ENCODE data around the gene MAP1B. TPM values are rescaled to one million over a fixed set of nuclear protein-coding genes. Genes with fewer than 3 reads are reported as not detected.

Gene MAP1B
- total and polyA plus RNA-seq, 2 of the 4 experiments (the other 2 are of a cell fraction) = 41.1 to 183 TPM

DNA sequence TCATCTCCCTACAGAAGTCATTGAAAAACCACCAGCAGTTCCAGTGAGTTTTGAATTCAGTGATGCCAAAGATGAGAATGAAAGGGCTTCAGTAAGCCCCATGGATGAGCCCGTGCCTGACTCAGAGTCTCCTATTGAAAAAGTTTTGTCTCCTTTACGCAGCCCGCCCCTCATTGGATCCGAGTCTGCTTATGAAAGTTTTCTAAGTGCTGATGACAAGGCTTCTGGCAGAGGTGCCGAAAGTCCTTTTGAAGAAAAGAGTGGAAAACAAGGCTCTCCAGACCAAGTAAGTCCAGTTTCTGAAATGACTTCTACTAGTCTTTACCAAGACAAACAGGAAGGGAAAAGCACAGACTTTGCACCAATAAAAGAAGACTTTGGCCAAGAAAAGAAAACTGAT is 90.1 kb downstream of the MAP1B start:
- H3K14ac ChIP-seq (replicated peaks; ENCODE audit: low read depth, low read length) = no peak overlapping the region
- no peak overlapping the region for H2AK9ac ChIP-seq (replicated peaks; ENCODE audit: low read depth, low read length, poor library complexity)
- 0 out of 2 replicates have a peak, but pooled peaks cover 12% of the 10 kb centered on the region for H4K20me1 ChIP-seq (ENCODE audit: insufficient read depth, low read length)
- H3K4ac ChIP-seq (ENCODE audit: low read depth, low read length) = no peak overlapping the region
- no TSS peak for BruUV-seq (replicated peaks)
- dilution Hi-C loops (cut with HindIII; ENCODE audit: low sequenced_read_pairs, unreplicated experiment) = no loop called here
- H3K27ac ChIP-seq (ENCODE audit: insufficient read depth, low read length) = no peak overlapping the region
- no peak overlapping the region for H2BK120ac ChIP-seq (ENCODE audit: low read depth, low read length)
- no peak overlapping the region for H3K56ac ChIP-seq (ENCODE audit: extremely low read depth, insufficient read depth, low read length)
- TF ChIP-seq MAZ (IDR thresholded peaks at IDR 0.05; ENCODE audit: borderline replicate concordance, low read depth, low read length) = no peak
- TF ChIP-seq MAFK (IDR thresholded peaks at IDR 0.05; ENCODE audit: low read depth, low read length) = no peak
- no peak for TF ChIP-seq FOS (IDR thresholded peaks at IDR 0.05; ENCODE audit: low read depth, low read length)
- TF ChIP-seq RCOR1 (IDR thresholded peaks at IDR 0.05; ENCODE audit: insufficient replicate concordance, low read length) = no peak
- TF ChIP-seq, protein P1, sequence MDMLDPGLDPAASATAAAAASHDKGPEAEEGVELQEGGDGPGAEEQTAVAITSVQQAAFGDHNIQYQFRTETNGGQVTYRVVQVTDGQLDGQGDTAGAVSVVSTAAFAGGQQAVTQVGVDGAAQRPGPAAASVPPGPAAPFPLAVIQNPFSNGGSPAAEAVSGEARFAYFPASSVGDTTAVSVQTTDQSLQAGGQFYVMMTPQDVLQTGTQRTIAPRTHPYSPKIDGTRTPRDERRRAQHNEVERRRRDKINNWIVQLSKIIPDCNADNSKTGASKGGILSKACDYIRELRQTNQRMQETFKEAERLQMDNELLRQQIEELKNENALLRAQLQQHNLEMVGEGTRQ (IDR thresholded peaks at IDR 0.05; ENCODE audit: low read depth, low read length) = no peak
- no peak for TF ChIP-seq RAD21 (IDR thresholded peaks at IDR 0.05; ENCODE audit: low read length)
- no peak for TF ChIP-seq SMC3 (IDR thresholded peaks at IDR 0.05; ENCODE audit: low read depth, low read length)
- TF ChIP-seq, protein P2, sequence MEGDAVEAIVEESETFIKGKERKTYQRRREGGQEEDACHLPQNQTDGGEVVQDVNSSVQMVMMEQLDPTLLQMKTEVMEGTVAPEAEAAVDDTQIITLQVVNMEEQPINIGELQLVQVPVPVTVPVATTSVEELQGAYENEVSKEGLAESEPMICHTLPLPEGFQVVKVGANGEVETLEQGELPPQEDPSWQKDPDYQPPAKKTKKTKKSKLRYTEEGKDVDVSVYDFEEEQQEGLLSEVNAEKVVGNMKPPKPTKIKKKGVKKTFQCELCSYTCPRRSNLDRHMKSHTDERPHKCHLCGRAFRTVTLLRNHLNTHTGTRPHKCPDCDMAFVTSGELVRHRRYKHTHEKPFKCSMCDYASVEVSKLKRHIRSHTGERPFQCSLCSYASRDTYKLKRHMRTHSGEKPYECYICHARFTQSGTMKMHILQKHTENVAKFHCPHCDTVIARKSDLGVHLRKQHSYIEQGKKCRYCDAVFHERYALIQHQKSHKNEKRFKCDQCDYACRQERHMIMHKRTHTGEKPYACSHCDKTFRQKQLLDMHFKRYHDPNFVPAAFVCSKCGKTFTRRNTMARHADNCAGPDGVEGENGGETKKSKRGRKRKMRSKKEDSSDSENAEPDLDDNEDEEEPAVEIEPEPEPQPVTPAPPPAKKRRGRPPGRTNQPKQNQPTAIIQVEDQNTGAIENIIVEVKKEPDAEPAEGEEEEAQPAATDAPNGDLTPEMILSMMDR (conservative IDR thresholded peaks at IDR 0.05; ENCODE audit: low read depth, low read length) = no peak
- no peak for TF ChIP-seq CEBPB (IDR thresholded peaks at IDR 0.05; ENCODE audit: low read depth, low read length)
- TF ChIP-seq CHD1 (IDR thresholded peaks at IDR 0.05; ENCODE audit: low read depth, low read length) = no peak
- no peak for TF ChIP-seq POLR2A (IDR thresholded peaks at IDR 0.05; ENCODE audit: low read depth, low read length)
- no peak for TF ChIP-seq NFE2L2 (IDR thresholded peaks at IDR 0.05; ENCODE audit: low read depth, low read length)
- no peak for TF ChIP-seq RFX5 (IDR thresholded peaks at IDR 0.05; ENCODE audit: low read depth, low read length)
- TF ChIP-seq BHLHE40 (IDR thresholded peaks at IDR 0.05; ENCODE audit: low read depth, low read length) = no peak
- TF ChIP-seq, protein P3, sequence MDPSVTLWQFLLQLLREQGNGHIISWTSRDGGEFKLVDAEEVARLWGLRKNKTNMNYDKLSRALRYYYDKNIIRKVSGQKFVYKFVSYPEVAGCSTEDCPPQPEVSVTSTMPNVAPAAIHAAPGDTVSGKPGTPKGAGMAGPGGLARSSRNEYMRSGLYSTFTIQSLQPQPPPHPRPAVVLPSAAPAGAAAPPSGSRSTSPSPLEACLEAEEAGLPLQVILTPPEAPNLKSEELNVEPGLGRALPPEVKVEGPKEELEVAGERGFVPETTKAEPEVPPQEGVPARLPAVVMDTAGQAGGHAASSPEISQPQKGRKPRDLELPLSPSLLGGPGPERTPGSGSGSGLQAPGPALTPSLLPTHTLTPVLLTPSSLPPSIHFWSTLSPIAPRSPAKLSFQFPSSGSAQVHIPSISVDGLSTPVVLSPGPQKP (IDR thresholded peaks at IDR 0.05; ENCODE audit: borderline replicate concordance, low read depth, low read length) = no peak
- no peak overlapping the region for H2AFZ ChIP-seq (replicated peaks; ENCODE audit: low read length, poor library complexity)
- H3K9me1 ChIP-seq (ENCODE audit: insufficient read depth, low read length) = peaks cover 6% of the 10 kb centered on the region
- ATAC-seq (ENCODE audit: low read depth) (no peak), DNase-seq (no peak)
- H3K18ac ChIP-seq (ENCODE audit: low read depth, low read length) = no peak overlapping the region
- H2AK5ac ChIP-seq (ENCODE audit: low read depth, low read length) = no peak overlapping the region
- no peak overlapping the region for H3K4me3 ChIP-seq (ENCODE audit: insufficient read depth, low read depth, low read length)
- no peak overlapping the region for H3K9ac ChIP-seq (ENCODE audit: low read depth, low read length)
- H3K27me3 ChIP-seq (ENCODE audit: control insufficient read depth, insufficient read depth, low read length) = no peaks in the 10 kb centered on the region
- intact Hi-C loops (cut with micrococcal nuclease) = no loop called here
- H4K5ac ChIP-seq (ENCODE audit: low read depth, low read length) = no peak overlapping the region
- no peak overlapping the region for H2BK20ac ChIP-seq (ENCODE audit: low read depth, low read length)
- no peak overlapping the region for H4K8ac ChIP-seq (ENCODE audit: low read depth in 2 of 2, low read length in 2 of 2)
- peaks cover 56 to 84% of the 10 kb centered on the region in 2 experiments for H3K79me1 ChIP-seq (ENCODE audit: low read depth in 1 of 2, low read length in 2 of 2)
- peaks cover 65% of the 10 kb centered on the region for H3K36me3 ChIP-seq (ENCODE audit: control insufficient read depth, insufficient read depth, low read length)
- H3K9me3 ChIP-seq (ENCODE audit: control insufficient read depth, insufficient read depth, low read length) = no peaks in the 10 kb centered on the region
- H3K4me1 ChIP-seq (ENCODE audit: control insufficient read depth, insufficient read depth, low read length) = no peaks in the 10 kb centered on the region; the same call in 1 of the 2 replicates
- H4K91ac ChIP-seq (ENCODE audit: insufficient read depth, low read depth, low read length) = no peak overlapping the region
- in situ Hi-C loops (cut with MboI; ENCODE audit: low sequenced_read_pairs) = no loop called here
- H2BK15ac ChIP-seq (ENCODE audit: low read depth, low read length) = no peak overlapping the region
- CTCF ChIA-PET = no interaction called here
- H3K4me2 ChIP-seq (ENCODE audit: low read depth, low read length) = no peak overlapping the region
- WGBS, 2 experiments (ENCODE audit: extremely low coverage in 2 of 2, insufficient read length in 1 of 2) = no CpG with 5 or more reads among the region's 5 CpGs
- no peak overlapping the region for H3K23ac ChIP-seq (ENCODE audit: low read depth, low read length)
- H2BK5ac ChIP-seq (ENCODE audit: low read depth, low read length, poor library complexity, severe bottlenecking) = no peak overlapping the region
- POLR2A ChIA-PET (ENCODE audit: unreplicated experiment) = no interaction called here
